HG03460 (cell line): ENCODE results near the gene TEAD1.

Source experiments
- ATAC-seq: cut with Tn5 transposase; IDR thresholded peaks from one replicate; pipeline ENCODE4 v1.9.1; 2021; ENCODE audit not compliant: unreplicated experiment

The TEAD1 gene

GRCh38 chr11:12968826-12969225 lies 294.6 kb downstream of the TEAD1 start:
- ATAC-seq: no peak

GRCh38 chr11:12971955-12972354 lies 297.7 kb downstream of the TEAD1 start:
- ATAC-seq: no peak

- ATAC-seq: no peak
These were observed 299.4 kb downstream of the TEAD1 start for GRCh38 chr11:12973528-12974181.

GRCh38 chr11:12975195-12975594 lies 301.0 kb downstream of the TEAD1 start:
- ATAC-seq: no peak

GRCh38 chr11:12979928-12980689 lies 305.9 kb downstream of the TEAD1 start:
- no peak for ATAC-seq

- ATAC-seq: no peak
These were observed 307.7 kb downstream of the TEAD1 start for GRCh38 chr11:12981676-12982522.

- ATAC-seq: no peak
These were observed 309.1 kb downstream of the TEAD1 start for GRCh38 chr11:12983336-12983735.

- ATAC-seq: no peak
These were observed 312.1 kb downstream of the TEAD1 start for GRCh38 chr11:12986194-12986898.

- ATAC-seq: no peak
These were observed 315.4 kb downstream of the TEAD1 start for GRCh38 chr11:12989428-12990161.

DNA sequence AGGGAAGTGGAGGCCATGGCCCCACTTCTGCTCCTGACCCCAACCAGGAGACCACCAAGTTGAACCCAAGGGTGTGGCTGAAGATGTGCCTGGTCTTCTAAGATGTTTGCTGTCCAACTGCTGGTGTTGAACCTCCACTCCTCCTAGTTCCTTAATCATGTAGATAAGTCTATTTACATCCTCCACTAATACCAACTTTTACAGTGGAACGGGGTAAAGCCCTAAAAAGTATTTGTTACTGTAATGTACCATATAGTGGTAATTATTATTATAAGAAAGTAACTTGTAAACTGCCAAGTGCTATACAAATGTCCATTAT lies 315.9 kb downstream of the TEAD1 start:
- no peak for ATAC-seq

DNA sequence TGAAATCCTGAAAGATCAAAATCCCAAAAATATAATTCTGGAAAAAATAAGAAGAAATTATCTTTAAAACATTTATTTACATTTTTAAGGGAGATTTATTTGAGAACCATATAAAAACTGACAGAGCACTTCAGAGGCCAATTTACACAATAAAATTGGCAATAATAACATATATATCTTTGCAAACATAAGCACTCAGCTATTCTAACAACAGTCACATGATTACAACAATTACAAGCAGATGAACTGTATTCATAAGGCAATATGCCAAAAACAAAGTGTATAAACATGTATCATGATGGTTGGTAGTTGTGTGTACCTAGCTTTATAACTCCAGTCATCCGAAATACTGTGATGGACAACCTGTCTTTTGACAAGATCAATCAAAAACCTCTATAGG lies 317.2 kb downstream of the TEAD1 start:
- no peak for ATAC-seq

GRCh38 chr11:12993626-12994025 lies 319.4 kb downstream of the TEAD1 start:
- no peak for ATAC-seq
